H9 (cell line): ENCODE measurements around the gene ANK2. TPM values are rescaled to one million over a fixed set of nuclear protein-coding genes. Genes with fewer than 3 reads are reported as not detected.

Experiments
- DNase-seq: peaks from one replicate; pipeline ENCODE4 v3.0.0-alpha.2; 2017
- H2AFZ ChIP-seq: one replicate; pipeline ENCODE4 v1.6.1; 2013; ENCODE audit warnings: mild to moderate bottlenecking, low read length, control low read depth, moderate library complexity
- H2AK5ac ChIP-seq: 2 replicates; pipeline ENCODE4 v1.6.1; 2013; ENCODE audit warnings: low read length, control low read depth, mixed read lengths; ENCODE audit not compliant: insufficient read length
- H2BK120ac ChIP-seq: one replicate; pipeline ENCODE4 v1.6.1; 2013; ENCODE audit warnings: low read depth, mild to moderate bottlenecking, low read length, control low read depth, inconsistent platforms; ENCODE audit not compliant: poor library complexity, severe bottlenecking
- H2BK12ac ChIP-seq: 2 replicates; pipeline ENCODE4 v1.6.1; 2013; ENCODE audit warnings: low read length, control low read depth, mixed read lengths, low read depth; ENCODE audit not compliant: insufficient read length
- H2BK15ac ChIP-seq: 2 replicates; pipeline ENCODE4 v1.6.1; 2013; ENCODE audit warnings: low read depth, low read length, control low read depth
- H2BK20ac ChIP-seq: one replicate; pipeline ENCODE4 v1.6.1; 2013; ENCODE audit warnings: low read depth, mild to moderate bottlenecking, low read length, control low read depth, inconsistent platforms; ENCODE audit not compliant: poor library complexity, severe bottlenecking
- H2BK5ac ChIP-seq: 2 replicates; pipeline ENCODE4 v1.6.1; 2013; ENCODE audit warnings: low read length, control low read depth, mixed read lengths; ENCODE audit not compliant: insufficient read length
- H3K14ac ChIP-seq: 2 replicates; pipeline ENCODE4 v1.6.1; 2013; ENCODE audit warnings: low read length, control low read depth; ENCODE audit not compliant: insufficient read depth
- H3K18ac ChIP-seq: 2 replicates; pipeline ENCODE4 v1.6.1; 2013; ENCODE audit warnings: low read depth, mild to moderate bottlenecking, mixed read lengths, low read length, control low read depth; ENCODE audit not compliant: insufficient read length
- H3K23ac ChIP-seq: 2 replicates; pipeline ENCODE4 v1.6.1; 2013; ENCODE audit warnings: low read length, control low read depth, mixed read lengths, low read depth; ENCODE audit not compliant: insufficient read length
- H3K23me2 ChIP-seq: 2 replicates; pipeline ENCODE4 v1.6.1; 2013; ENCODE audit warnings: low read depth, mild to moderate bottlenecking, mixed read lengths, low read length, control low read depth; ENCODE audit not compliant: insufficient read length, poor library complexity, severe bottlenecking
- H3K27ac ChIP-seq: 2 replicates; pipeline ENCODE4 v1.5.1; 2013; ENCODE audit warnings: low read length, control low read depth, mixed read lengths, low read depth; ENCODE audit not compliant: insufficient read length
- H3K27me3 ChIP-seq: 2 replicates; pipeline ENCODE4 v1.6.1; 2013; ENCODE audit warnings: low read length, control low read depth, inconsistent platforms; ENCODE audit not compliant: insufficient read depth
- H3K4ac ChIP-seq: 2 replicates; pipeline ENCODE4 v1.6.1; 2013; ENCODE audit warnings: low read depth, mild to moderate bottlenecking, control low read depth, inconsistent platforms, low read length, moderate library complexity
- H3K4me1 ChIP-seq: 2 replicates; pipeline ENCODE4 v1.6.1; 2013; ENCODE audit warnings: low read length, control low read depth, inconsistent platforms; ENCODE audit not compliant: insufficient read depth
- H3K4me2 ChIP-seq: 2 replicates; pipeline ENCODE4 v1.6.1; 2013; ENCODE audit warnings: low read length, control low read depth, mixed read lengths; ENCODE audit not compliant: insufficient read length, insufficient read depth
- H3K56ac ChIP-seq: 2 replicates; pipeline ENCODE4 v1.6.1; 2013; ENCODE audit warnings: low read depth, mild to moderate bottlenecking, mixed read lengths, low read length, control low read depth; ENCODE audit not compliant: insufficient read length
- H3K79me1 ChIP-seq: 2 replicates; pipeline ENCODE4 v1.6.1; 2013; ENCODE audit warnings: low read depth, mild to moderate bottlenecking, moderate library complexity, low read length, control low read depth, inconsistent platforms; ENCODE audit not compliant: insufficient read depth, poor library complexity, severe bottlenecking
- H3K79me2 ChIP-seq: 2 replicates; pipeline ENCODE4 v1.6.1; 2013; ENCODE audit warnings: low read length, control low read depth, inconsistent platforms; ENCODE audit not compliant: insufficient read depth
- H3K9ac ChIP-seq: 2 replicates; pipeline ENCODE4 v1.6.1; 2013; ENCODE audit warnings: low read length, control low read depth, mixed read lengths; ENCODE audit not compliant: insufficient read length; ENCODE audit errors: extremely low read depth
- H3K9me3 ChIP-seq: one replicate; pipeline ENCODE4 v1.6.1; 2013; ENCODE audit warnings: low read depth, low read length, inconsistent platforms; ENCODE audit not compliant: control insufficient read depth
- H3T11ph ChIP-seq: one replicate; pipeline ENCODE4 v1.6.1; 2013; ENCODE audit warnings: mild to moderate bottlenecking, low read length, control low read depth, inconsistent platforms
- H4K20me1 ChIP-seq: one replicate; pipeline ENCODE4 v1.6.1; 2013; ENCODE audit not compliant: control insufficient read depth, insufficient read length, insufficient read depth
- H4K5ac ChIP-seq: 2 replicates; pipeline ENCODE4 v1.6.1; 2013; ENCODE audit warnings: low read depth, mild to moderate bottlenecking, mixed read lengths, low read length, control low read depth; ENCODE audit not compliant: insufficient read length
- H4K8ac ChIP-seq: replicated peaks from 2 replicates; pipeline ENCODE4 v1.6.1; 2013; ENCODE audit warnings: low read length, control low read depth, mixed read lengths, low read depth; ENCODE audit not compliant: insufficient read length
- H4K91ac ChIP-seq: 2 replicates; pipeline ENCODE4 v1.6.1; 2013; ENCODE audit warnings: low read depth, mild to moderate bottlenecking, moderate library complexity, mixed read lengths, low read length, control low read depth; ENCODE audit not compliant: insufficient read length
- H3K27ac Mint-ChIP-seq, 3 experiments: 2 replicates in 2 of 3; 3 replicates in 1 of 3; pipeline ENCODE4 v1.8.0; 2020 to 2021; ENCODE audit warnings: mixed read lengths in 3 of 3, mild to moderate bottlenecking in 1 of 3, moderate library complexity in 1 of 3
- H3K27me3 Mint-ChIP-seq: 2 replicates; pipeline ENCODE4 v1.8.0; 2021; ENCODE audit warnings: low read depth, mild to moderate bottlenecking, moderate library complexity, mixed read lengths
- H3K36me3 Mint-ChIP-seq, 3 experiments: 2 replicates in 2 of 3; 3 replicates in 1 of 3; pipeline ENCODE4 v1.8.0; 2020 to 2021; ENCODE audit warnings: low read depth in 3 of 3, mixed read lengths in 3 of 3; ENCODE audit not compliant: insufficient read depth in 1 of 3
- H3K4me1 Mint-ChIP-seq, 2 experiments: 2 replicates each; pipeline ENCODE4 v1.8.0; 2020; ENCODE audit warnings: mixed read lengths in 2 of 2
- H3K4me3 Mint-ChIP-seq, 2 experiments: 2 replicates in 1 of 2; 3 replicates in 1 of 2; pipeline ENCODE4 v1.8.0; 2020 to 2021; ENCODE audit warnings: mild to moderate bottlenecking in 2 of 2, mixed read lengths in 2 of 2, moderate library complexity in 1 of 2
- H3K9me3 Mint-ChIP-seq, 2 experiments: 2 replicates in 1 of 2; 3 replicates in 1 of 2; pipeline ENCODE4 v1.8.0; 2020; ENCODE audit warnings: mild to moderate bottlenecking in 2 of 2, mixed read lengths in 2 of 2, moderate library complexity in 1 of 2
- WGBS: extraction: QIAGEN DNeasy Blood & Tissue Kit; methylation state at CpG from one replicate; pipeline ENCODE4 v1.1.7; 2013; ENCODE audit warnings: missing lambda C conversion rate, low lambda C conversion rate, mixed read lengths; ENCODE audit not compliant: insufficient read length; ENCODE audit errors: extremely low coverage; 5-methylcytosine and 5-hydroxymethylcytosine counted together
- total RNA-seq: library from RNA; stranded (reverse); gene quantifications from 2 replicates; pipeline ENCODE4 v1.2.1, GENCODE V29; 2021
- TF ChIP-seq, protein P1 (sequence below): fragments of 200-600 bp; sonication (generic); conservative IDR thresholded peaks from 3 replicates; pipeline ENCODE4 v1.8.0; 2021; ENCODE audit warnings: antibody characterized with exemption, mild to moderate bottlenecking

Gene ANK2
- total RNA-seq, 1 experiment from 2014 or later: 36.8 TPM

DNA sequence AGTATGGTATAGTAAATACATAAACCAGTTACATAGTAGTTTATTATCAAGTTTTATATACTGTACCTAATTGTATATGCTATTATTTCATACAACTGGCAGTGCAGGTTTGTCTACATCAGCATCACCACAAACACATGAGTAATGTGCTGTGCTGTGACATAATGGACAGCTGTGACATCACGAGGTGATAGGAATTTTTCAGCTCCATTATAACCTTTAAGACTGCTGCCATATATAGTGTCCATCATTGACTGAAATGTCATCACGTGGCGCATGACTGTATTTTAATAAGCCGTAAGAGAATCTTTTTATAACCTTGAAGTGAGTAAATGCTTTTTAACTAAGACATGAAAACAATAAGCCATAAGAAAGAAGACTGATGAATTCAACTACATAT, 44.8 kb upstream of the ANK2 start:
- Mint-ChIP-seq H3K4me1 (peaks cover 7% of the 10 kb centered on the region in 2 experiments), H3K27me3 (no peaks in the 10 kb centered on the region), H3K27ac (no peak overlapping the region), H3K36me3 (peaks cover 0 to 3% (median 0%) of the 10 kb centered on the region in 3 experiments; a peak in 3 of 7 replicates), H3K9me3 (no peaks in the 10 kb centered on the region), H3K4me3 (no peak overlapping the region)
- no peaks in the 10 kb centered on the region for H3K27me3 ChIP-seq
- no peak overlapping the region for H3K27ac ChIP-seq
- WGBS: no CpG with 5 or more reads among the region's 4 CpGs
- H3K9me3 ChIP-seq: no peaks in the 10 kb centered on the region
- H2BK12ac ChIP-seq: no peak overlapping the region
- no peaks in the 10 kb centered on the region for H3K79me1 ChIP-seq
- H3K18ac ChIP-seq: no peak overlapping the region
- no peak overlapping the region for H4K8ac ChIP-seq
- no peak overlapping the region for H4K5ac ChIP-seq
- no peak overlapping the region for H2BK5ac ChIP-seq
- H2AK5ac ChIP-seq: no peak overlapping the region
- H2BK20ac ChIP-seq: no peak overlapping the region
- no peak overlapping the region for H3K23ac ChIP-seq
- H3K4me1 ChIP-seq: no peaks in the 10 kb centered on the region
- H3K14ac ChIP-seq: no peak overlapping the region
- H4K20me1 ChIP-seq: no peaks in the 10 kb centered on the region
- no peak overlapping the region for H2BK120ac ChIP-seq
- no peak overlapping the region for H3K4ac ChIP-seq
- no peak overlapping the region for H2BK15ac ChIP-seq
- no peak overlapping the region for H3T11ph ChIP-seq
- no peaks in the 10 kb centered on the region for H3K23me2 ChIP-seq
- H3K56ac ChIP-seq: no peak overlapping the region
- H3K4me2 ChIP-seq: no peak overlapping the region
- DNase-seq: no peak
- no peak overlapping the region for H2AFZ ChIP-seq
- no peak overlapping the region for H4K91ac ChIP-seq
- TF ChIP-seq, protein P1, sequence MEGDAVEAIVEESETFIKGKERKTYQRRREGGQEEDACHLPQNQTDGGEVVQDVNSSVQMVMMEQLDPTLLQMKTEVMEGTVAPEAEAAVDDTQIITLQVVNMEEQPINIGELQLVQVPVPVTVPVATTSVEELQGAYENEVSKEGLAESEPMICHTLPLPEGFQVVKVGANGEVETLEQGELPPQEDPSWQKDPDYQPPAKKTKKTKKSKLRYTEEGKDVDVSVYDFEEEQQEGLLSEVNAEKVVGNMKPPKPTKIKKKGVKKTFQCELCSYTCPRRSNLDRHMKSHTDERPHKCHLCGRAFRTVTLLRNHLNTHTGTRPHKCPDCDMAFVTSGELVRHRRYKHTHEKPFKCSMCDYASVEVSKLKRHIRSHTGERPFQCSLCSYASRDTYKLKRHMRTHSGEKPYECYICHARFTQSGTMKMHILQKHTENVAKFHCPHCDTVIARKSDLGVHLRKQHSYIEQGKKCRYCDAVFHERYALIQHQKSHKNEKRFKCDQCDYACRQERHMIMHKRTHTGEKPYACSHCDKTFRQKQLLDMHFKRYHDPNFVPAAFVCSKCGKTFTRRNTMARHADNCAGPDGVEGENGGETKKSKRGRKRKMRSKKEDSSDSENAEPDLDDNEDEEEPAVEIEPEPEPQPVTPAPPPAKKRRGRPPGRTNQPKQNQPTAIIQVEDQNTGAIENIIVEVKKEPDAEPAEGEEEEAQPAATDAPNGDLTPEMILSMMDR: no peak
- H3K9ac ChIP-seq: no peak overlapping the region
- no peaks in the 10 kb centered on the region for H3K79me2 ChIP-seq
